ENCODE data around the gene POLG. TPM values are rescaled to one million over a fixed set of nuclear protein-coding genes. Genes with fewer than 3 reads are reported as not detected.

POLG gene
- total RNA-seq, 2 experiments from 2014 or later: 80.2 to 93.7 TPM

- no peaks in the 10 kb centered on the region for H3K9me2 ChIP-seq (ENCODE audit: insufficient read depth, low read length)
- DNase-seq (ENCODE audit: low spot score): peak; percentile 80
- H3K4me2 ChIP-seq (ENCODE audit: low read length): peak overlapping the region; percentile 69
- no peak for TF ChIP-seq EZH2phosphoT487 (IDR thresholded peaks at IDR 0.05; ENCODE audit: borderline replicate concordance, low read depth, low read length)
- TF ChIP-seq CTCF (conservative IDR thresholded peaks at IDR 0.05; ENCODE audit: low read length): peak; percentile 97
- peaks cover 3% of the 10 kb centered on the region for H3K4me1 ChIP-seq (ENCODE audit: insufficient read depth, low read length, poor library complexity, severe bottlenecking)
- H3K79me2 ChIP-seq (ENCODE audit: insufficient read depth, low read depth, low read length): no peaks in the 10 kb centered on the region
- ChIA-PET POLR2A (interaction anchor here (0.5 to 0.6 kb wide), 2 partner anchors 15 to 17 kb away, joined by 4 read pairs; no protein-coding TSS in a partner anchor), CTCF (ENCODE audit: unreplicated experiment) (interaction anchor here (0.5 to 1.2 kb wide), 13 partner anchors 10 to 1029 kb away, joined by 3 to 10 read pairs (median 4); no protein-coding TSS in a partner anchor)
- H3K36me3 ChIP-seq (ENCODE audit: insufficient read depth, low read length): no peaks in the 10 kb centered on the region
- H2AFZ ChIP-seq (ENCODE audit: low read length): peak overlapping the region; percentile 62
- no peaks in the 10 kb centered on the region for H4K20me1 ChIP-seq (ENCODE audit: insufficient read depth, low read length)
- intact Hi-C loops (cut with micrococcal nuclease; ENCODE audit: unreplicated experiment): loop anchor here (1.0 kb wide), 2 partner anchors 71 to 113 kb away; no protein-coding TSS in a partner anchor
- H3K9me3 ChIP-seq (ENCODE audit: low read length): no peaks in the 10 kb centered on the region
- no peak overlapping the region for H3K27ac ChIP-seq (ENCODE audit: low read depth, low read length, poor library complexity, severe bottlenecking)
- peak overlapping the region; percentile 67 for H3K4me3 ChIP-seq (ENCODE audit: low read depth, low read length, poor library complexity, severe bottlenecking)
- no TSS peak for BruUV-seq (replicated peaks)
Observed at GRCh38 chr15:89358755-89359439, 24.3 kb upstream of the POLG start.

GRCh38 chr15:89358435-89358754 is 23.8 kb upstream of the POLG start:
- peak overlapping the region; percentile 67 for H3K4me3 ChIP-seq (ENCODE audit: low read depth, low read length, poor library complexity, severe bottlenecking)
- no peaks in the 10 kb centered on the region for H3K9me3 ChIP-seq (ENCODE audit: low read length)
- H3K4me1 ChIP-seq (ENCODE audit: insufficient read depth, low read length, poor library complexity, severe bottlenecking): peaks cover 3% of the 10 kb centered on the region
- H3K27ac ChIP-seq (ENCODE audit: low read depth, low read length, poor library complexity, severe bottlenecking): no peak overlapping the region
- TF ChIP-seq CTCF (conservative IDR thresholded peaks at IDR 0.05; ENCODE audit: low read length): no peak
- H2AFZ ChIP-seq (ENCODE audit: low read length): peak overlapping the region; percentile 62; the same call in 1 of the 2 replicates
- ChIA-PET CTCF (ENCODE audit: unreplicated experiment) (interaction anchor here (0.6 to 1.2 kb wide), 11 partner anchors 10 to 126 kb away, joined by 3 to 10 read pairs (median 4); no protein-coding TSS in a partner anchor), POLR2A (no interaction called here)
- peak overlapping the region; percentile 69 for H3K4me2 ChIP-seq (ENCODE audit: low read length)
- no peaks in the 10 kb centered on the region for H3K9me2 ChIP-seq (ENCODE audit: insufficient read depth, low read length)
- H3K79me2 ChIP-seq (ENCODE audit: insufficient read depth, low read depth, low read length): no peaks in the 10 kb centered on the region
- no peaks in the 10 kb centered on the region for H3K36me3 ChIP-seq (ENCODE audit: insufficient read depth, low read length)
- intact Hi-C loops (cut with micrococcal nuclease; ENCODE audit: unreplicated experiment): loop anchor here (1.0 kb wide), 2 partner anchors 72 to 114 kb away; no protein-coding TSS in a partner anchor
- no peaks in the 10 kb centered on the region for H4K20me1 ChIP-seq (ENCODE audit: insufficient read depth, low read length)
- no TSS peak for BruUV-seq (replicated peaks)
- DNase-seq (ENCODE audit: low spot score): no peak

GRCh38 chr15:89356634-89357298 is 22.1 kb upstream of the POLG start:
- no peaks in the 10 kb centered on the region for H4K20me1 ChIP-seq (ENCODE audit: insufficient read depth, low read length)
- no peaks in the 10 kb centered on the region for H3K36me3 ChIP-seq (ENCODE audit: insufficient read depth, low read length)
- peak; percentile 25 for DNase-seq (ENCODE audit: low spot score)
- no TSS peak for BruUV-seq (replicated peaks)
- intact Hi-C loops (cut with micrococcal nuclease; ENCODE audit: unreplicated experiment): no loop called here
- ChIA-PET CTCF (ENCODE audit: unreplicated experiment) (no interaction called here), POLR2A (no interaction called here)
- TF ChIP-seq CTCF (conservative IDR thresholded peaks at IDR 0.05; ENCODE audit: low read length) (peak; percentile 77), EZH2phosphoT487 (IDR thresholded peaks at IDR 0.05; ENCODE audit: borderline replicate concordance, low read depth, low read length) (no peak)
- H2AFZ ChIP-seq (ENCODE audit: low read length): no peak overlapping the region
- H3K9me2 ChIP-seq (ENCODE audit: insufficient read depth, low read length): no peaks in the 10 kb centered on the region
- H3K4me2 ChIP-seq (ENCODE audit: low read length): no peak overlapping the region
- no peaks in the 10 kb centered on the region for H3K79me2 ChIP-seq (ENCODE audit: insufficient read depth, low read depth, low read length)
- H3K4me3 ChIP-seq (ENCODE audit: low read depth, low read length, poor library complexity, severe bottlenecking): no peak overlapping the region
- H3K4me1 ChIP-seq (ENCODE audit: insufficient read depth, low read length, poor library complexity, severe bottlenecking): peaks cover 3% of the 10 kb centered on the region
- no peaks in the 10 kb centered on the region for H3K9me3 ChIP-seq (ENCODE audit: low read length)
- no peak overlapping the region for H3K27ac ChIP-seq (ENCODE audit: low read depth, low read length, poor library complexity, severe bottlenecking)

Data from OCI-LY7 (cell line).